K562 (cell line): Measurements from ENCODE around the gene STX1B. TPM values are rescaled to one million over a fixed set of nuclear protein-coding genes. Genes with fewer than 3 reads are reported as not detected.

Experiments
- ATAC-seq: fragments of 200-7000 bp; cut with Tn5 transposase; 3 replicates; pipeline ENCODE4 v1.9.1; 2020; ENCODE audit warnings: moderate library complexity
- BruUV-seq: library from RNA; stranded (reverse); fragments of 400-500 nt; replicated peaks from 2 replicates; lab custom pipeline; 2021; lab: Mats Ljungman, UMichigan
- CTCF ChIA-PET: fragments of 300-600 bp; formaldehyde crosslinking; extraction: SDS; loops from one replicate; lab custom pipeline; 2021; ENCODE audit warnings: low intra/inter-chr PET ratio; lab: Yijun Ruan, JAX
- POLR2A ChIA-PET: fragments of 300-600, 350-650 bp; sonication (Branson Sonifier 250); formaldehyde crosslinking; extraction: SDS; loops from one replicate; lab custom pipeline; 2021; ENCODE audit warnings: antibody characterized with exemption, inconsistent platforms; lab: Yijun Ruan, JAX
- DNase-seq, 4 experiments: peaks; one replicate each; pipeline versions ENCODE4 v3.0.0 to v3.0.0-alpha.2; 2011 to 2018; ENCODE audit warnings: low spot score in 3 of 4, mixed read lengths in 3 of 4; ENCODE audit errors: extremely low read depth in 1 of 4
- FAIRE-seq: peaks from 2 replicates; lab custom pipeline; 2011; peaks lifted over from hg19 to GRCh38; lab: Jason Lieb, UNC
- H2AFZ ChIP-seq: 2 replicates; pipeline ENCODE4 v1.6.0; 2011; ENCODE audit warnings: low read depth, low read length, control low read depth, inconsistent platforms
- H3K27ac ChIP-seq: fragments of 200-600 bp; 3 replicates; pipeline ENCODE4 v1.8.0; 2011; ENCODE audit warnings: low read depth, mild to moderate bottlenecking, control low read depth, inconsistent platforms, low read length, moderate library complexity, mixed read lengths; ENCODE audit errors: extremely low read depth
- H3K27me3 ChIP-seq, 2 experiments: fragments of 300-600 bp in 1 of 2; 2 replicates in 1 of 2; 3 replicates in 1 of 2; pipeline versions ENCODE4 v1.6.0 to v1.8.0; 2011; ENCODE audit warnings: inconsistent platforms in 2 of 2, low read length in 2 of 2, mild to moderate bottlenecking in 1 of 2, mixed read lengths in 1 of 2, moderate library complexity in 1 of 2; ENCODE audit not compliant: control insufficient read depth in 2 of 2, insufficient read depth in 2 of 2
- H3K36me3 ChIP-seq: fragments of 300-600 bp; 3 replicates; pipeline ENCODE4 v1.8.0; 2011; ENCODE audit warnings: mild to moderate bottlenecking, low read length, inconsistent platforms; ENCODE audit not compliant: control insufficient read depth, insufficient read depth
- H3K4me1 ChIP-seq, 2 experiments: fragments of 200-600 bp in 1 of 2; replicated peaks in 1 of 2; 2 replicates in 1 of 2; 3 replicates in 1 of 2; pipeline versions ENCODE4 v1.5.1 to v1.8.0; 2011; ENCODE audit warnings: inconsistent platforms in 2 of 2, low read length in 2 of 2, mild to moderate bottlenecking in 1 of 2, mixed read lengths in 1 of 2, moderate library complexity in 1 of 2; ENCODE audit not compliant: control insufficient read depth in 2 of 2, insufficient read depth in 2 of 2
- H3K4me2 ChIP-seq: 2 replicates; pipeline ENCODE4 v1.6.1; 2011; ENCODE audit warnings: low read length, control low read depth, inconsistent platforms, mixed read lengths; ENCODE audit not compliant: insufficient read depth
- H3K4me3 ChIP-seq: fragments of 200-600 bp; sonication (generic), shearing (Covaris generic); 2 replicates; pipeline ENCODE4 v1.5.1; 2016; ENCODE audit warnings: control low read depth, inconsistent platforms
- H3K79me2 ChIP-seq: fragments of 200-600 bp; 3 replicates; pipeline ENCODE4 v1.8.0; 2011; ENCODE audit warnings: low read length, inconsistent platforms; ENCODE audit not compliant: control insufficient read depth, insufficient read depth
- H3K9ac ChIP-seq, 2 experiments: 2 replicates each; pipeline versions ENCODE4 v1.6.0 to v1.6.1; 2011; ENCODE audit warnings: low read depth in 2 of 2, low read length in 2 of 2, control low read depth in 1 of 2, inconsistent platforms in 1 of 2, mild to moderate bottlenecking in 1 of 2, mixed read lengths in 1 of 2; ENCODE audit not compliant: insufficient read depth in 1 of 2
- H3K9me1 ChIP-seq: one replicate; pipeline ENCODE4 v1.6.0; 2011; ENCODE audit warnings: inconsistent platforms, mild to moderate bottlenecking, low read length, moderate library complexity; ENCODE audit not compliant: control insufficient read depth, insufficient read depth
- H3K9me3 ChIP-seq: replicated peaks from 2 replicates; pipeline ENCODE4 v1.5.1; 2011; ENCODE audit warnings: low read depth, low read length, inconsistent platforms; ENCODE audit not compliant: control insufficient read depth, insufficient read depth
- H4K20me1 ChIP-seq: replicated peaks from 2 replicates; pipeline ENCODE4 v1.6.1; 2011; ENCODE audit warnings: low read length, inconsistent platforms, mixed read lengths; ENCODE audit not compliant: control insufficient read depth, insufficient read depth
- ADNP ChIP-seq: fragments of 200-800 bp; sonication (Bioruptor generic); IDR thresholded peaks from 2 replicates; pipeline ENCODE4 v1.6.1; 2016; ENCODE audit warnings: missing genetic modification characterization, missing compliant biosample characterization
- ARID1B ChIP-seq: fragments of 450-650 bp; IDR thresholded peaks from 2 replicates; pipeline ENCODE4 v1.6.1; 2016; ENCODE audit warnings: antibody characterized with exemption, mild to moderate bottlenecking, inconsistent platforms
- CBFA2T3 ChIP-seq: fragments of 450-650 bp; IDR thresholded peaks from 2 replicates; pipeline ENCODE4 v1.6.1; 2017
- EP300 ChIP-seq: IDR thresholded peaks from 2 replicates; pipeline ENCODE4 v1.6.1; 2012; ENCODE audit warnings: low read length, improper control_type of control experiment
- GTF2F1 ChIP-seq: IDR thresholded peaks from 2 replicates; pipeline ENCODE4 v1.6.1; 2011; ENCODE audit warnings: low read depth, low read length, improper control_type of control experiment
- KDM5B ChIP-seq: fragments of 200-600 bp; sonication (generic); IDR thresholded peaks from 2 replicates; pipeline ENCODE4 v1.6.1; 2012; ENCODE audit warnings: low read depth, mild to moderate bottlenecking, moderate library complexity, low read length, control low read depth, inconsistent platforms; ENCODE audit not compliant: insufficient replicate concordance
- MIER1 ChIP-seq: fragments of 450-650 bp; IDR thresholded peaks from 2 replicates; pipeline ENCODE4 v1.6.1; 2016; ENCODE audit warnings: antibody characterized with exemption, mild to moderate bottlenecking, low read depth
- NCOA1 ChIP-seq: fragments of 450-650 bp; IDR thresholded peaks from 2 replicates; pipeline ENCODE4 v1.6.1; 2016; ENCODE audit warnings: low read depth
- NCOR1 ChIP-seq: fragments of 450-650 bp; IDR thresholded peaks from 2 replicates; pipeline ENCODE4 v1.6.1; 2016; ENCODE audit warnings: mild to moderate bottlenecking, moderate library complexity
- NFXL1 ChIP-seq: fragments of 450-650 bp; formaldehyde crosslinking; IDR thresholded peaks from 2 replicates; pipeline ENCODE4 v1.4.0; 2021; ENCODE audit warnings: mild to moderate bottlenecking
- POLR2AphosphoS2 ChIP-seq: IDR thresholded peaks from 2 replicates; pipeline ENCODE4 v1.6.1; 2012; ENCODE audit warnings: low read length, improper control_type of control experiment
- RBM15 ChIP-seq: fragments of 200-400 bp; formaldehyde crosslinking; IDR thresholded peaks from 2 replicates; pipeline ENCODE4 v1.6.1; 2018; ENCODE audit warnings: mild to moderate bottlenecking, low read length, moderate library complexity; ENCODE audit not compliant: insufficient read depth
- SOX6 ChIP-seq: fragments of 450-650 bp; IDR thresholded peaks from 2 replicates; pipeline ENCODE4 v1.6.1; 2014; ENCODE audit warnings: mild to moderate bottlenecking
- TCF3 ChIP-seq: sonication (generic); formaldehyde crosslinking; IDR thresholded peaks from 2 replicates; pipeline ENCODE4 v1.4.0; 2020; ENCODE audit warnings: mild to moderate bottlenecking, missing genetic modification reagents
- ZNF586 ChIP-seq: fragments of 450-650 bp; formaldehyde crosslinking; conservative IDR thresholded peaks from 2 replicates; pipeline ENCODE4 v1.4.0; 2020; ENCODE audit warnings: mild to moderate bottlenecking, moderate library complexity
- WGBS: fragments of 100-300 bp; shearing (Covaris generic); methylation state at CpG from one replicate; pipeline ENCODE4 v1.1.6; 2016; ENCODE audit warnings: low coverage, mixed read lengths; ENCODE audit not compliant: insufficient coverage; ENCODE audit errors: missing lambda C conversion rate; 5-methylcytosine and 5-hydroxymethylcytosine counted together
- in situ Hi-C: fragments of 300-500 bp; cut with MboI; formaldehyde crosslinking; loops from 4 replicates; pipeline ENCODE4 v1.15.0; 2018; ENCODE audit warnings: inconsistent platforms, mixed read lengths
- intact Hi-C: fragments of 100-400 bp; cut with micrococcal nuclease; formaldehyde crosslinking; loops from 2 replicates; pipeline ENCODE4 v1.14.2; 2022
- polyA plus RNA-seq, 8 experiments: library from polyadenylated mRNA; depleted of rRNA in 4 of 8; stranded (reverse) in 5 of 8; unstranded in 3 of 8; fragments of >200 nt; fragmentation: Nextera tagmentation in 2 of 8; fragmentation: Illumina TruSeq in 1 of 8; extraction: Ambion mirVana in 2 of 8; extraction: Trizol in 1 of 8; gene quantifications; 2 replicates each; pipeline versions ENCODE4 v1.2.1 to v1.2.3, GENCODE V29; 2011 to 2014; ENCODE audit warnings: inconsistent platforms in 1 of 8, missing spikeins in 1 of 8
- total RNA-seq, 7 experiments: library from RNA; depleted of rRNA in 6 of 7; stranded (reverse); fragments of >200 nt in 6 of 7; fragmentation: Illumina TruSeq in 2 of 7; extraction: Trizol in 2 of 7; gene quantifications; 2 replicates each; pipeline versions ENCODE4 v1.2.1 to v1.2.3, GENCODE V29; 2011 to 2021; ENCODE audit warnings: low replicate concordance in 1 of 7

The STX1B gene
- total and polyA plus RNA-seq, 9 of the 15 experiments (the other 6 are each of a cell fraction or from before 2014, with no cell fraction given) = 0.07 to 2.5 (median 0.86) TPM

- Histone ChIP-seq H3K36me3 (peaks cover 93% of the 10 kb centered on the region), H3K9ac (peak overlapping the region in 1 of 2 experiments; percentile 86; a peak in 2 of 4 replicates), H4K20me1 (peaks cover 5% of the 10 kb centered on the region; the same call in 1 of the 2 replicates), H3K27ac (no peak overlapping the region), H3K4me2 (no peak overlapping the region), H3K9me3 (no peaks in the 10 kb centered on the region), H3K4me3 (no peak overlapping the region), H3K9me1 (no peaks in the 10 kb centered on the region), H3K27me3 (no peaks in the 10 kb centered on the region), H3K4me1 (peaks cover 8 to 23% of the 10 kb centered on the region in 2 experiments; a peak in 4 of 5 replicates), H2AFZ (no peak overlapping the region), H3K79me2 (0 out of 3 replicates have a peak, but pooled peaks cover 4% of the 10 kb centered on the region)
- TF ChIP-seq ZNF586 (CRISPR knock-in tag) = no peak
- TF ChIP-seq SOX6 = no peak
- TF ChIP-seq ADNP (tag) = no peak
- TF ChIP-seq RBM15 = no peak
- no peak for TF ChIP-seq KDM5B
- TF ChIP-seq NFXL1 (CRISPR knock-in tag) = no peak
- peak; percentile 64 for TF ChIP-seq TCF3 (CRISPR knock-in tag)
- peak; percentile 47; the same call in 1 of the 2 replicates for TF ChIP-seq EP300
- no peak for TF ChIP-seq NCOA1
- peak; percentile 44 for TF ChIP-seq ARID1B
- no peak for TF ChIP-seq POLR2AphosphoS2
- TF ChIP-seq CBFA2T3 = peak; percentile 68
- TF ChIP-seq MIER1 = no peak
- TF ChIP-seq NCOR1 = peak; percentile 15; the same call in 1 of the 2 replicates
- TF ChIP-seq GTF2F1 = no peak
- peak; percentile 26 for FAIRE-seq
- peak; percentile 53 for ATAC-seq
- DNase-seq = peak in 1 of 4 experiments; percentile 49
- intact Hi-C loops (no loop called here), in situ Hi-C loops (loop anchor here (25.0 kb wide), 1 partner anchor 888 kb away; the partner anchor contains the start of gene ZNF267)
- CTCF ChIA-PET = no interaction called here
- BruUV-seq = no TSS peak
- 43% methylated on average over 6 of the region's 6 CpGs for WGBS
- POLR2A ChIA-PET = no interaction called here
Measured at GRCh38 chr16:30974348-30974747, 36.1 kb downstream of the STX1B start.
